Measurements from ENCODE around the gene ELOVL5. TPM values are rescaled to one million over a fixed set of nuclear protein-coding genes. Genes with fewer than 3 reads are reported as not detected.

ELOVL5 gene
- total and polyA plus RNA-seq, 2 donors: 54.3 to 72.6 TPM

DNA sequence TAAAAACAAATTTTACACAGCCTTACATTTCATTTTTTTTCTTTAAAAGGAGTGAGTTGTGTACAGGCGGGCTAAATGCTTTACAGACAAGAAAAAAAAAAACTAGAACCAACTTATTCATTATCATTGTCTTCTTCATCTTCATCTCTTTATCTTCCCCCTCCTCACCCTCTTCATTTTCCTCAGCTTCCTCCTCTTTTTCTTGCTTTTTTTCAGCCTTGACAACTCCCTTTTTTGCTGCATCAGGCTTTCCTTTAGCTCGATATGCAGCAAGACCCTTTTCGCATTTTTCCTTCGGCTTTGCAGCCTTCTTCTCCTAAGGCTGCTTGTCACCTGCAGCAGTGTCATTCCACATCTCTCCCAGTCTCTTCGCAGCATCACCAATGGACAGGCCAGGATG, 113.2 kb downstream of the ELOVL5 start:
- H3K4me1 ChIP-seq (ENCODE audit: insufficient read depth): no peaks in the 10 kb centered on the region
- no peak for DNase-seq (ENCODE audit: extremely low spot score)
- WGBS: 86% methylated on average over 5 of the region's 5 CpGs
- no peak overlapping the region for H3K27ac ChIP-seq (ENCODE audit: low read depth)
- H3K36me3 ChIP-seq (ENCODE audit: insufficient read depth): no peaks in the 10 kb centered on the region
- no peak overlapping the region for H3K4me3 ChIP-seq (ENCODE audit: low read depth, low read length)

DNA sequence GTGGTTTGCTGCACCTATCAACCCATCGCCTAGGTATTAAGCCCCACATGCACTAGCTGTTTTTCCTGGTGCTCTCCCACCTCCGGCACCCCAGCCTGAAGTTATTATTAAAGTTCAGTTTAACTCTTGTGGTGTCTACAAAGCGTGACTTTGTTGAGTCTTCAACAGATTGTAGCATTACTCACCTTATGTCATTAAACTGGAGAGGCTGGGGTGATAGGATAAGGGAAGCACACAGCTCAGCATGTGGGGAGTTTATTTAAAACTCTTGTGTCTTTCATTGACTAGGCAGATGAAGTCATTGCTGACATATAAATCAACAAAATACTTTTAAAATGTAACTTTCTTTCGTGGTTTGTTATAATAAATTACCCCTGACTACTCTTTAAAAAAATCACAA, 115.4 kb downstream of the ELOVL5 start:
- WGBS: 81% methylated on average over 4 of the region's 4 CpGs
- Histone ChIP-seq H3K4me1 (ENCODE audit: insufficient read depth) (no peaks in the 10 kb centered on the region), H3K27ac (ENCODE audit: low read depth) (no peak overlapping the region), H3K4me3 (ENCODE audit: low read depth, low read length) (no peak overlapping the region), H3K36me3 (ENCODE audit: insufficient read depth) (no peaks in the 10 kb centered on the region)
- DNase-seq (ENCODE audit: extremely low spot score): no peak

DNA sequence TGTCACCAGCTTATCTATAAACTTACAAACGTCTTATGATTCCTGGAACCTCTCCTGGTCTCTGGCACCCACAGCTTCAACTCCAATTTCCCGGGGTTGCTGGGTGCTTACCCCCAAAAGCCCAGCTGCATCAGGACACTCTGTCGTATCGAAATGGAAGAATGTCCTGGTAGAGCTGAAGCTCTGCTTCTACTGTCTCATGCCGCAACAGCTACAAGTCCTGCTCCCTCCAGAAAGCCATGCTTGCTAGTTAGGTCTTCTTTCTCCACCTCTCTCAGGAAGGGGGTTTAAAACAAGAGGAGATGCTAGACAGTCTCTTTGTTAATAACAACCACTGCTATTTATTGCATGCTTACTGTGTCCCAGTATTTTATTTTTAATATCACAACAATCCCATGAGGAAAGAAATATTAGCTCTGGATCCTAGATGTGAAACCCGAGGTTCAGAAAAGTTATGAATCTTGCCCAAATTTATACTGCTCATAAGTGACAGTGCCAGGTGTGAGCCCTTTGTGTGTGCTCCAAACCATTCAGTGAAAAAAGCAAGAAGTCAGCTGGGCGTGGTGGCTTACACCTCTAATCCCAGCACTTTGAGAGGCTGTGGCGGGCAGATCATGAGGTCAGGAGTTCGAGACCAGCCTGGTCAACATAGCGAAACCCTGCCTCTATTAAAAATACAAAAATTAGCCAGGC, 117.8 kb downstream of the ELOVL5 start:
- DNase-seq (ENCODE audit: extremely low spot score): no peak
- WGBS: 73% methylated on average over 10 of the region's 10 CpGs
- no peak overlapping the region for H3K4me3 ChIP-seq (ENCODE audit: low read depth, low read length)

DNA sequence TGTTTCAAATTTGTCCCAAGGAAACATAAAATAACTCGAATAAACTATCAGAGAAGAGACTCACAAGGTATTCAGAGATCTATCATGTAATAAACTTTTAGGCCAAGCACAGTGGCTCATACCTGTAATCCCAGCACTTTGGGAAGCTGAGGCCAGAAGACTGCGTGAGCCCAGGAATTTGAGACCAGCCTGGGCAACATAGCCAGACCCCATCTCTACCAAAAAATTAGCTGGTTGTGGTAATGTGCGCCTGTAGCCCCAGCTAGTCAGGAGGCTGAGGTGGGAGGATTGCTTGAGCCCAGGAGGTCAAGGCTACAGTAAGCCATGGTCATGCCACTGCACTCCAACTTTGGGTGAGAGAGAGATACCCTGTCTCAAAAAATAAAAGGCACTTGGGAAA, 120.9 kb downstream of the ELOVL5 start:
- Histone ChIP-seq H3K27ac (ENCODE audit: low read depth) (no peak overlapping the region), H3K36me3 (ENCODE audit: insufficient read depth) (no peaks in the 10 kb centered on the region), H3K4me3 (ENCODE audit: low read depth, low read length) (no peak overlapping the region), H3K4me1 (ENCODE audit: insufficient read depth) (no peaks in the 10 kb centered on the region)
- WGBS: 95% methylated on average over 3 of the region's 3 CpGs
- DNase-seq (ENCODE audit: extremely low spot score): no peak

More for the DNA sequence above, 117.8 kb downstream of the ELOVL5 start:
- Histone ChIP-seq H3K27ac (ENCODE audit: low read depth) (no peak overlapping the region), H3K36me3 (ENCODE audit: insufficient read depth) (no peaks in the 10 kb centered on the region), H3K4me1 (ENCODE audit: insufficient read depth) (no peaks in the 10 kb centered on the region)

DNA sequence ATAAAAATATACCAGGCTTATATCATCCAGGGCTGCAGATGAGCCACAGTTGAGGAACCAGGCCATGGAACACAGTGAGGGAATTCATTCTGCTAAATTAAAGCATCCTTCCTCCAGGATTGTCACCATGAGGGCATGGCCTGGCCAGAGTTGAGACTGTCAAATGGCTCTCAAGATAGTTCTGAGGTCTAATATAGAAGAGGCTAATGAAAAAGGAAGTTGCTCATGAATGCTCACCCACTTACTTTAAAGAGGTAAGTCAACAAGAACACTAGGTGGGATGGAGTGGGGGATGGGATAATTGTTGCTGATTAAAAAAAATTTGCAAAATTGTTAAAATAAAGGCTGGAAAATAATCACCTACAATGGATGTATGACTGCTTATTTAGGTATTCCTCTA, 128.1 kb downstream of the ELOVL5 start:
- Histone ChIP-seq H3K36me3 (ENCODE audit: insufficient read depth) (no peaks in the 10 kb centered on the region), H3K4me1 (ENCODE audit: insufficient read depth) (no peaks in the 10 kb centered on the region), H3K4me3 (ENCODE audit: low read depth, low read length) (no peak overlapping the region), H3K27ac (ENCODE audit: low read depth) (no peak overlapping the region)
- no peak for DNase-seq (ENCODE audit: extremely low spot score)

Small RNA genes lying within 50 kb of the gene (small RNA-seq; reads per million reads assigned to genes)
- gene MIR5685: not detected
- 0.27 reads per million for gene RNU1-136P

Other genes with a start within 250 kb of the ELOVL5 start
- gene GCM1, start 200.1 kb downstream of the ELOVL5 start, total RNA-seq: not detected
- gene GCM1, start 200.1 kb downstream of the ELOVL5 start, polyA plus RNA-seq: not detected
- gene GCLC, start 196.2 kb upstream of the ELOVL5 start, total RNA-seq: 98.8 TPM
- gene GCLC, start 196.2 kb upstream of the ELOVL5 start, polyA plus RNA-seq: 34.1 TPM